GM23338 (cell line): ENCODE data around the gene MEGF9. TPM values are rescaled to one million over a fixed set of nuclear protein-coding genes. Genes with fewer than 3 reads are reported as not detected.

Experiments used
- ATAC-seq: fragments of 200-7000 bp; cut with Tn5 transposase; 3 replicates; pipeline ENCODE4 v1.9.1; 2020
- DNase-seq: peaks from one replicate; pipeline ENCODE4 v3.0.0-alpha.2; 2015; ENCODE audit warnings: low spot score
- H2AFZ ChIP-seq: fragments of 200-600 bp; sonication (generic); 2 replicates; pipeline ENCODE4 v1.8.0; 2016; ENCODE audit warnings: antibody characterized with exemption, mild to moderate bottlenecking, moderate library complexity
- H3F3A ChIP-seq: fragments of 200-600 bp; sonication (generic); replicated peaks from 2 replicates; pipeline ENCODE4 v1.8.0; 2017; ENCODE audit warnings: antibody characterized with exemption, mixed run types, low read depth
- H3K27ac ChIP-seq: fragments of 200-600 bp; sonication (generic); 2 replicates; pipeline ENCODE4 v1.6.1; 2016; ENCODE audit warnings: low read depth
- H3K27me3 ChIP-seq: fragments of 200-600 bp; sonication (generic); 2 replicates; pipeline ENCODE4 v1.8.0; 2016; ENCODE audit warnings: mild to moderate bottlenecking, mixed run types, moderate library complexity; ENCODE audit not compliant: insufficient read depth
- H3K36me3 ChIP-seq: fragments of 200-600 bp; sonication (generic); 2 replicates; pipeline ENCODE4 v1.8.0; 2016; ENCODE audit warnings: mild to moderate bottlenecking; ENCODE audit not compliant: insufficient read depth
- H3K4me1 ChIP-seq: fragments of 200-600 bp; sonication (generic); 2 replicates; pipeline ENCODE4 v1.8.0; 2016; ENCODE audit warnings: mild to moderate bottlenecking, moderate library complexity; ENCODE audit not compliant: insufficient read depth
- H3K4me2 ChIP-seq: fragments of 200-600 bp; sonication (generic); 2 replicates; pipeline ENCODE4 v1.7.1; 2017; ENCODE audit warnings: mixed run types
- H3K4me3 ChIP-seq: fragments of 200-600 bp; sonication (generic); 2 replicates; pipeline ENCODE4 v1.6.1; 2016; ENCODE audit warnings: mixed run types
- H3K79me2 ChIP-seq: fragments of 200-600 bp; sonication (generic); replicated peaks from 2 replicates; pipeline ENCODE4 v1.8.0; 2017; ENCODE audit warnings: mild to moderate bottlenecking; ENCODE audit not compliant: insufficient read depth
- H3K9me2 ChIP-seq: fragments of 200-600 bp; sonication (generic); 2 replicates; pipeline ENCODE4 v1.8.0; 2017; ENCODE audit not compliant: insufficient read depth
- H4K20me1 ChIP-seq: fragments of 200-600 bp; sonication (generic); replicated peaks from 2 replicates; pipeline ENCODE4 v1.8.0; 2017; ENCODE audit warnings: mild to moderate bottlenecking; ENCODE audit not compliant: insufficient read depth
- H3K27ac Mint-ChIP-seq: 2 replicates; pipeline ENCODE4 v1.8.0; 2020; ENCODE audit warnings: inconsistent platforms, mild to moderate bottlenecking, moderate library complexity, mixed read lengths
- H3K27me3 Mint-ChIP-seq: 3 replicates; pipeline ENCODE4 v1.8.0; 2022; ENCODE audit warnings: low read depth, mild to moderate bottlenecking, moderate library complexity, mixed read lengths, inconsistent platforms; ENCODE audit not compliant: insufficient read depth, poor library complexity
- H3K36me3 Mint-ChIP-seq: 3 replicates; pipeline ENCODE4 v1.8.0; 2021; ENCODE audit warnings: low read depth, mild to moderate bottlenecking, inconsistent platforms, moderate library complexity, mixed read lengths
- H3K4me1 Mint-ChIP-seq: 3 replicates; pipeline ENCODE4 v1.8.0; 2020; ENCODE audit warnings: mild to moderate bottlenecking, inconsistent platforms, mixed read lengths
- H3K4me3 Mint-ChIP-seq: 3 replicates; pipeline ENCODE4 v1.8.0; 2021; ENCODE audit warnings: moderate library complexity, mild to moderate bottlenecking, inconsistent platforms, mixed read lengths
- H3K9me3 Mint-ChIP-seq: 3 replicates; pipeline ENCODE4 v1.8.0; 2020; ENCODE audit warnings: moderate library complexity, mild to moderate bottlenecking, inconsistent platforms, mixed read lengths
- CREB1 ChIP-seq: fragments of 250-450 bp; sonication (Bioruptor Pico); IDR thresholded peaks from 2 replicates; pipeline ENCODE4 v1.5.0; 2020; ENCODE audit warnings: low read depth, mild to moderate bottlenecking, moderate library complexity
- EZH2 ChIP-seq: fragments of 200-600 bp; sonication (generic); IDR thresholded peaks from one replicate; pipeline ENCODE4 v1.8.0; 2017; ENCODE audit warnings: antibody characterized with exemption, mild to moderate bottlenecking, low read depth; ENCODE audit not compliant: unreplicated experiment
- EZH2phosphoT487 ChIP-seq: fragments of 200-600 bp; sonication (generic); IDR thresholded peaks from one replicate; pipeline ENCODE4 v1.8.1; 2018; ENCODE audit warnings: antibody characterized with exemption; ENCODE audit not compliant: unreplicated experiment
- JUNB ChIP-seq: IDR thresholded peaks from one replicate; pipeline ENCODE4 v1.6.1; 2016; ENCODE audit warnings: antibody characterized with exemption; ENCODE audit not compliant: unreplicated experiment
- NANOG ChIP-seq: IDR thresholded peaks from 2 replicates; pipeline ENCODE4 v1.6.1; 2016; ENCODE audit warnings: antibody characterized with exemption, borderline replicate concordance
- POLR2AphosphoS5 ChIP-seq: IDR thresholded peaks from 2 replicates; pipeline ENCODE4 v1.6.1; 2016; ENCODE audit warnings: antibody characterized with exemption, low read depth
- REST ChIP-seq: IDR thresholded peaks from one replicate; pipeline ENCODE4 v1.6.1; 2018; ENCODE audit warnings: antibody characterized with exemption; ENCODE audit not compliant: unreplicated experiment
- STAT1 ChIP-seq: IDR thresholded peaks from one replicate; pipeline ENCODE4 v1.6.1; 2016; ENCODE audit warnings: antibody characterized with exemption; ENCODE audit not compliant: unreplicated experiment
- ZNF114 ChIP-seq: fragments of 250-450 bp; sonication (Bioruptor Pico); IDR thresholded peaks from 2 replicates; pipeline ENCODE4 v1.5.0; 2020; ENCODE audit warnings: mild to moderate bottlenecking, moderate library complexity
- ZNF331 ChIP-seq: fragments of 250-450 bp; sonication (Bioruptor Pico); IDR thresholded peaks from 2 replicates; pipeline ENCODE4 v1.5.0; 2020; ENCODE audit warnings: low read depth, mild to moderate bottlenecking, moderate library complexity
- polyA plus RNA-seq: library from polyadenylated mRNA; unstranded; fragments of >200 nt; fragmentation: Nextera tagmentation; extraction: Ambion mirVana; gene quantifications from 2 replicates; pipeline ENCODE4 v1.2.1, GENCODE V29; 2016
- total RNA-seq: library from RNA; depleted of rRNA; stranded (reverse); fragments of >200 nt; shearing (Covaris generic); gene quantifications from 2 replicates; pipeline ENCODE4 v1.2.3, GENCODE V29; 2014
- TF ChIP-seq, protein P1 (sequence below): IDR thresholded peaks from 2 replicates; pipeline ENCODE4 v1.6.1; 2016; ENCODE audit warnings: antibody characterized with exemption
- TF ChIP-seq, protein P2 (sequence below), 2 experiments: fragments of 200-600 bp in 1 of 2; sonication (generic) in 1 of 2; conservative IDR thresholded peaks; 2 replicates each; pipeline versions ENCODE4 v1.5.1 to v1.6.1; 2016 to 2017; ENCODE audit warnings: antibody characterized with exemption in 2 of 2, low read depth in 2 of 2, mild to moderate bottlenecking in 2 of 2, moderate library complexity in 1 of 2
- TF ChIP-seq, protein P3 (sequence below): fragments of 250-450 bp; sonication (Bioruptor Pico); IDR thresholded peaks from 2 replicates; pipeline ENCODE4 v1.5.0; 2020; ENCODE audit warnings: mild to moderate bottlenecking, moderate library complexity

MEGF9 gene
- total and polyA plus RNA-seq, 2 experiments from 2014 or later, result 0.87 to 1.6 TPM

- no peak overlapping the region for H3K27ac ChIP-seq
- no peaks in the 10 kb centered on the region for H4K20me1 ChIP-seq
- Mint-ChIP-seq H3K4me1 (no peaks in the 10 kb centered on the region), H3K36me3 (no peaks in the 10 kb centered on the region), H3K4me3 (no peak overlapping the region), H3K9me3 (peaks cover 4% of the 10 kb centered on the region; the same call in 1 of the 3 replicates), H3K27ac (no peak overlapping the region), H3K27me3 (no peaks in the 10 kb centered on the region)
- H3K4me2 ChIP-seq, result no peak overlapping the region
- no peak overlapping the region for H3K4me3 ChIP-seq
- ATAC-seq (no peak), DNase-seq (no peak)
- H3K4me1 ChIP-seq, result no peaks in the 10 kb centered on the region
- no peaks in the 10 kb centered on the region for H3K27me3 ChIP-seq
- no peaks in the 10 kb centered on the region for H3K79me2 ChIP-seq
- TF ChIP-seq EZH2 (no peak), STAT1 (no peak), CREB1 (CRISPR knock-in tag) (no peak), ZNF331 (no peak), ZNF114 (no peak), POLR2AphosphoS5 (no peak), NANOG (no peak), EZH2phosphoT487 (no peak), JUNB (no peak), REST (no peak)
- TF ChIP-seq, protein P1, sequence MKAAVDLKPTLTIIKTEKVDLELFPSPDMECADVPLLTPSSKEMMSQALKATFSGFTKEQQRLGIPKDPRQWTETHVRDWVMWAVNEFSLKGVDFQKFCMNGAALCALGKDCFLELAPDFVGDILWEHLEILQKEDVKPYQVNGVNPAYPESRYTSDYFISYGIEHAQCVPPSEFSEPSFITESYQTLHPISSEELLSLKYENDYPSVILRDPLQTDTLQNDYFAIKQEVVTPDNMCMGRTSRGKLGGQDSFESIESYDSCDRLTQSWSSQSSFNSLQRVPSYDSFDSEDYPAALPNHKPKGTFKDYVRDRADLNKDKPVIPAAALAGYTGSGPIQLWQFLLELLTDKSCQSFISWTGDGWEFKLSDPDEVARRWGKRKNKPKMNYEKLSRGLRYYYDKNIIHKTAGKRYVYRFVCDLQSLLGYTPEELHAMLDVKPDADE, result no peak
- TF ChIP-seq, protein P2, sequence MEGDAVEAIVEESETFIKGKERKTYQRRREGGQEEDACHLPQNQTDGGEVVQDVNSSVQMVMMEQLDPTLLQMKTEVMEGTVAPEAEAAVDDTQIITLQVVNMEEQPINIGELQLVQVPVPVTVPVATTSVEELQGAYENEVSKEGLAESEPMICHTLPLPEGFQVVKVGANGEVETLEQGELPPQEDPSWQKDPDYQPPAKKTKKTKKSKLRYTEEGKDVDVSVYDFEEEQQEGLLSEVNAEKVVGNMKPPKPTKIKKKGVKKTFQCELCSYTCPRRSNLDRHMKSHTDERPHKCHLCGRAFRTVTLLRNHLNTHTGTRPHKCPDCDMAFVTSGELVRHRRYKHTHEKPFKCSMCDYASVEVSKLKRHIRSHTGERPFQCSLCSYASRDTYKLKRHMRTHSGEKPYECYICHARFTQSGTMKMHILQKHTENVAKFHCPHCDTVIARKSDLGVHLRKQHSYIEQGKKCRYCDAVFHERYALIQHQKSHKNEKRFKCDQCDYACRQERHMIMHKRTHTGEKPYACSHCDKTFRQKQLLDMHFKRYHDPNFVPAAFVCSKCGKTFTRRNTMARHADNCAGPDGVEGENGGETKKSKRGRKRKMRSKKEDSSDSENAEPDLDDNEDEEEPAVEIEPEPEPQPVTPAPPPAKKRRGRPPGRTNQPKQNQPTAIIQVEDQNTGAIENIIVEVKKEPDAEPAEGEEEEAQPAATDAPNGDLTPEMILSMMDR (conservative IDR thresholded peaks at IDR 0.05; ENCODE audit: low read depth in 2 of 2), result no peak
- TF ChIP-seq, protein P3, sequence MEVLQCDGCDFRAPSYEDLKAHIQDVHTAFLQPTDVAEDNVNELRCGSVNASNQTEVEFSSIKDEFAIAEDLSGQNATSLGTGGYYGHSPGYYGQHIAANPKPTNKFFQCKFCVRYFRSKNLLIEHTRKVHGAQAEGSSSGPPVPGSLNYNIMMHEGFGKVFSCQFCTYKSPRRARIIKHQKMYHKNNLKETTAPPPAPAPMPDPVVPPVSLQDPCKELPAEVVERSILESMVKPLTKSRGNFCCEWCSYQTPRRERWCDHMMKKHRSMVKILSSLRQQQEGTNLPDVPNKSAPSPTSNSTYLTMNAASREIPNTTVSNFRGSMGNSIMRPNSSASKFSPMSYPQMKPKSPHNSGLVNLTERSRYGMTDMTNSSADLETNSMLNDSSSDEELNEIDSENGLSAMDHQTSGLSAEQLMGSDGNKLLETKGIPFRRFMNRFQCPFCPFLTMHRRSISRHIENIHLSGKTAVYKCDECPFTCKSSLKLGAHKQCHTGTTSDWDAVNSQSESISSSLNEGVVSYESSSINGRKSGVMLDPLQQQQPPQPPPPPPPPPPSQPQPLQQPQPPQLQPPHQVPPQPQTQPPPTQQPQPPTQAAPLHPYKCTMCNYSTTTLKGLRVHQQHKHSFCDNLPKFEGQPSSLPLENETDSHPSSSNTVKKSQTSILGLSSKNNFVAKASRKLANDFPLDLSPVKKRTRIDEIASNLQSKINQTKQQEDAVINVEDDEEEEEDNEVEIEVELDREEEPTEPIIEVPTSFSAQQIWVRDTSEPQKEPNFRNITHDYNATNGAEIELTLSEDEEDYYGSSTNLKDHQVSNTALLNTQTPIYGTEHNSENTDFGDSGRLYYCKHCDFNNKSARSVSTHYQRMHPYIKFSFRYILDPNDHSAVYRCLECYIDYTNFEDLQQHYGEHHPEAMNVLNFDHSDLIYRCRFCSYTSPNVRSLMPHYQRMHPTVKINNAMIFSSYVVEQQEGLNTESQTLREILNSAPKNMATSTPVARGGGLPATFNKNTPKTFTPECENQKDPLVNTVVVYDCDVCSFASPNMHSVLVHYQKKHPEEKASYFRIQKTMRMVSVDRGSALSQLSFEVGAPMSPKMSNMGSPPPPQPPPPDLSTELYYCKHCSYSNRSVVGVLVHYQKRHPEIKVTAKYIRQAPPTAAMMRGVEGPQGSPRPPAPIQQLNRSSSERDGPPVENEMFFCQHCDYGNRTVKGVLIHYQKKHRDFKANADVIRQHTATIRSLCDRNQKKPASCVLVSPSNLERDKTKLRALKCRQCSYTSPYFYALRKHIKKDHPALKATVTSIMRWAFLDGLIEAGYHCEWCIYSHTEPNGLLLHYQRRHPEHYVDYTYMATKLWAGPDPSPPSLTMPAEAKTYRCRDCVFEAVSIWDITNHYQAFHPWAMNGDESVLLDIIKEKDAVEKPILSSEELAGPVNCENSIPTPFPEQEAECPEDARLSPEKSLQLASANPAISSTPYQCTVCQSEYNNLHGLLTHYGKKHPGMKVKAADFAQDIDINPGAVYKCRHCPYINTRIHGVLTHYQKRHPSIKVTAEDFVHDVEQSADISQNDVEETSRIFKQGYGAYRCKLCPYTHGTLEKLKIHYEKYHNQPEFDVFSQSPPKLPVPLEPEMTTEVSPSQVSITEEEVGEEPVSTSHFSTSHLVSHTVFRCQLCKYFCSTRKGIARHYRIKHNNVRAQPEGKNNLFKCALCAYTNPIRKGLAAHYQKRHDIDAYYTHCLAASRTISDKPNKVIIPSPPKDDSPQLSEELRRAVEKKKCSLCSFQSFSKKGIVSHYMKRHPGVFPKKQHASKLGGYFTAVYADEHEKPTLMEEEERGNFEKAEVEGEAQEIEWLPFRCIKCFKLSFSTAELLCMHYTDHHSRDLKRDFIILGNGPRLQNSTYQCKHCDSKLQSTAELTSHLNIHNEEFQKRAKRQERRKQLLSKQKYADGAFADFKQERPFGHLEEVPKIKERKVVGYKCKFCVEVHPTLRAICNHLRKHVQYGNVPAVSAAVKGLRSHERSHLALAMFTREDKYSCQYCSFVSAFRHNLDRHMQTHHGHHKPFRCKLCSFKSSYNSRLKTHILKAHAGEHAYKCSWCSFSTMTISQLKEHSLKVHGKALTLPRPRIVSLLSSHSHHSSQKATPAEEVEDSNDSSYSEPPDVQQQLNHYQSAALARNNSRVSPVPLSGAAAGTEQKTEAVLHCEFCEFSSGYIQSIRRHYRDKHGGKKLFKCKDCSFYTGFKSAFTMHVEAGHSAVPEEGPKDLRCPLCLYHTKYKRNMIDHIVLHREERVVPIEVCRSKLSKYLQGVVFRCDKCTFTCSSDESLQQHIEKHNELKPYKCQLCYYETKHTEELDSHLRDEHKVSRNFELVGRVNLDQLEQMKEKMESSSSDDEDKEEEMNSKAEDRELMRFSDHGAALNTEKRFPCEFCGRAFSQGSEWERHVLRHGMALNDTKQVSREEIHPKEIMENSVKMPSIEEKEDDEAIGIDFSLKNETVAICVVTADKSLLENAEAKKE (CRISPR knock-in tag), result no peak
- no peaks in the 10 kb centered on the region for H3F3A ChIP-seq
- no peaks in the 10 kb centered on the region for H3K36me3 ChIP-seq
- no peak overlapping the region for H2AFZ ChIP-seq
- H3K9me2 ChIP-seq, result 0 out of 2 replicates have a peak, but pooled peaks cover 4% of the 10 kb centered on the region
These were observed 26.9 kb upstream of the MEGF9 start for GRCh38 chr9:120741191-120741590.
